K562 (cell line): ENCODE results near the gene ARID3A. TPM values are rescaled to one million over a fixed set of nuclear protein-coding genes. Genes with fewer than 3 reads are reported as not detected.

Experiments used
- CTBP1 ChIP-seq: fragments of 450-650 bp; IDR thresholded peaks from 2 replicates; pipeline ENCODE4 v1.6.1; 2016; ENCODE audit warnings: borderline replicate concordance
- DMBX1 ChIP-seq: fragments of 250-450 bp; sonication (Bioruptor Pico); IDR thresholded peaks from 2 replicates; pipeline ENCODE4 v1.8.0; 2022; ENCODE audit warnings: inconsistent platforms, mild to moderate bottlenecking, moderate library complexity, borderline replicate concordance
- EZH2 ChIP-seq: IDR thresholded peaks from 2 replicates; pipeline ENCODE4 v1.6.1; 2012; ENCODE audit warnings: low read depth, mild to moderate bottlenecking, inconsistent platforms, low read length, borderline replicate concordance
- HINFP ChIP-seq: fragments of 450-650 bp; conservative IDR thresholded peaks from 2 replicates; pipeline ENCODE4 v1.6.1; 2016; ENCODE audit warnings: missing genetic modification characterization, low read depth, mild to moderate bottlenecking, control low read depth, missing compliant biosample characterization
- KLF16 ChIP-seq: IDR thresholded peaks from 2 replicates; pipeline ENCODE4 v1.6.1; 2016; ENCODE audit warnings: antibody characterized with exemption
- MTA3 ChIP-seq: fragments of 450-650 bp; formaldehyde crosslinking; IDR thresholded peaks from 2 replicates; pipeline ENCODE4 v1.6.1; 2017; ENCODE audit warnings: mild to moderate bottlenecking, borderline replicate concordance
- NONO ChIP-seq, 2 experiments: fragments of 200-400 bp in 1 of 2; fragments of 450-650 bp in 1 of 2; formaldehyde crosslinking in 1 of 2; IDR thresholded peaks; 2 replicates each; pipeline ENCODE4 v1.6.1; 2017; ENCODE audit warnings: low read depth in 2 of 2, mild to moderate bottlenecking in 2 of 2, moderate library complexity in 2 of 2, low read length in 1 of 2
- NR0B1 ChIP-seq: fragments of 450-650 bp; IDR thresholded peaks from one replicate; pipeline ENCODE4 v1.6.1; 2018; ENCODE audit warnings: mild to moderate bottlenecking, moderate library complexity; ENCODE audit not compliant: partially characterized antibody
- PHB2 ChIP-seq: fragments of 450-650 bp; IDR thresholded peaks from 2 replicates; pipeline ENCODE4 v1.6.1; 2017; ENCODE audit warnings: low read depth
- SOX6 ChIP-seq: fragments of 450-650 bp; IDR thresholded peaks from 2 replicates; pipeline ENCODE4 v1.6.1; 2014; ENCODE audit warnings: mild to moderate bottlenecking
- TCF3 ChIP-seq: sonication (generic); formaldehyde crosslinking; IDR thresholded peaks from 2 replicates; pipeline ENCODE4 v1.4.0; 2020; ENCODE audit warnings: mild to moderate bottlenecking, missing genetic modification reagents
- ZBTB5 ChIP-seq: fragments of 450-650 bp; IDR thresholded peaks from 2 replicates; pipeline ENCODE4 v1.6.1; 2017; ENCODE audit warnings: antibody characterized with exemption
- ZFP91 ChIP-seq: sonication (generic); formaldehyde crosslinking; IDR thresholded peaks from 2 replicates; pipeline ENCODE4 v1.8.0; 2022; ENCODE audit warnings: mild to moderate bottlenecking, missing genetic modification reagents
- ZNF175 ChIP-seq: fragments of 200-800 bp; sonication (Bioruptor generic); IDR thresholded peaks from 2 replicates; pipeline ENCODE4 v1.6.1; 2016; ENCODE audit warnings: low read depth, mild to moderate bottlenecking, missing genetic modification characterization, missing compliant biosample characterization
- ZNF347 ChIP-seq: fragments of 450-650 bp; formaldehyde crosslinking; IDR thresholded peaks from 2 replicates; pipeline ENCODE4 v1.4.0; 2020; ENCODE audit warnings: low read depth, mild to moderate bottlenecking, moderate library complexity
- ZNF449 ChIP-seq: fragments of 250-450 bp; sonication (Bioruptor Pico); IDR thresholded peaks from 2 replicates; pipeline ENCODE4 v1.8.0; 2022; ENCODE audit warnings: moderate library complexity, mild to moderate bottlenecking, inconsistent platforms
- polyA plus RNA-seq, 8 experiments: library from polyadenylated mRNA; depleted of rRNA in 4 of 8; stranded (reverse) in 5 of 8; unstranded in 3 of 8; fragments of >200 nt; fragmentation: Nextera tagmentation in 2 of 8; fragmentation: Illumina TruSeq in 1 of 8; extraction: Ambion mirVana in 2 of 8; extraction: Trizol in 1 of 8; gene quantifications; 2 replicates each; pipeline versions ENCODE4 v1.2.1 to v1.2.3, GENCODE V29; 2011 to 2014; ENCODE audit warnings: inconsistent platforms in 1 of 8, missing spikeins in 1 of 8
- total RNA-seq, 7 experiments: library from RNA; depleted of rRNA in 6 of 7; stranded (reverse); fragments of >200 nt in 6 of 7; fragmentation: Illumina TruSeq in 2 of 7; extraction: Trizol in 2 of 7; gene quantifications; 2 replicates each; pipeline versions ENCODE4 v1.2.1 to v1.2.3, GENCODE V29; 2011 to 2021; ENCODE audit warnings: low replicate concordance in 1 of 7

The ARID3A gene
- total and polyA plus RNA-seq, 9 of the 15 experiments (the other 6 are each of a cell fraction or from before 2014, with no cell fraction given), result 1.4 to 118 (median 31.2) TPM

- no peak for TF ChIP-seq EZH2
- TF ChIP-seq ZBTB5, result 0 out of 2 replicates have a peak, but pooled peaks have one; percentile 54
- 0 out of 4 replicates have a peak, but pooled peaks of 1 of the 2 experiments have one; percentile 38 for TF ChIP-seq NONO (IDR thresholded peaks at IDR 0.05; ENCODE audit: low read depth in 2 of 2, low read length in 1 of 2)
- 0 out of 2 replicates have a peak, but pooled peaks have one; percentile 26 for TF ChIP-seq DMBX1 (CRISPR knock-in tag)
- no peak for TF ChIP-seq PHB2
- TF ChIP-seq TCF3 (CRISPR knock-in tag), result peak; percentile 76
- TF ChIP-seq ZNF175 (CRISPR knock-in tag), result no peak
- TF ChIP-seq ZFP91 (CRISPR knock-in tag), result no peak
- TF ChIP-seq HINFP (tag), result peak; percentile 60; the same call in 1 of the 2 replicates
- TF ChIP-seq ZNF347 (CRISPR knock-in tag), result no peak
- peak; percentile 42 for TF ChIP-seq CTBP1
- TF ChIP-seq KLF16, result peak; percentile 65; the same call in 1 of the 2 replicates
- TF ChIP-seq NR0B1, result no peak
- peak; percentile 28; the same call in 1 of the 2 replicates for TF ChIP-seq SOX6
- 0 out of 2 replicates have a peak, but pooled peaks have one; percentile 50 for TF ChIP-seq ZNF449 (CRISPR knock-in tag)
- TF ChIP-seq MTA3, result peak; percentile 88
These were observed 29.0 kb downstream of the ARID3A start (continued) for GRCh38 chr19:954672-955494.
